GM23338 (cell line): ENCODE measurements around the gene TRAF3IP1. TPM values are rescaled to one million over a fixed set of nuclear protein-coding genes. Genes with fewer than 3 reads are reported as not detected.

Experiments
- ATAC-seq: fragments of 200-7000 bp; cut with Tn5 transposase; 3 replicates; pipeline ENCODE4 v1.9.1; 2020
- DNase-seq: peaks from one replicate; pipeline ENCODE4 v3.0.0-alpha.2; 2015; ENCODE audit warnings: low spot score
- H2AFZ ChIP-seq: fragments of 200-600 bp; sonication (generic); 2 replicates; pipeline ENCODE4 v1.8.0; 2016; ENCODE audit warnings: antibody characterized with exemption, mild to moderate bottlenecking, moderate library complexity
- H3F3A ChIP-seq: fragments of 200-600 bp; sonication (generic); replicated peaks from 2 replicates; pipeline ENCODE4 v1.8.0; 2017; ENCODE audit warnings: antibody characterized with exemption, mixed run types, low read depth
- H3K27ac ChIP-seq: fragments of 200-600 bp; sonication (generic); 2 replicates; pipeline ENCODE4 v1.6.1; 2016; ENCODE audit warnings: low read depth
- H3K27me3 ChIP-seq: fragments of 200-600 bp; sonication (generic); 2 replicates; pipeline ENCODE4 v1.8.0; 2016; ENCODE audit warnings: mild to moderate bottlenecking, mixed run types, moderate library complexity; ENCODE audit not compliant: insufficient read depth
- H3K36me3 ChIP-seq: fragments of 200-600 bp; sonication (generic); 2 replicates; pipeline ENCODE4 v1.8.0; 2016; ENCODE audit warnings: mild to moderate bottlenecking; ENCODE audit not compliant: insufficient read depth
- H3K4me1 ChIP-seq: fragments of 200-600 bp; sonication (generic); 2 replicates; pipeline ENCODE4 v1.8.0; 2016; ENCODE audit warnings: mild to moderate bottlenecking, moderate library complexity; ENCODE audit not compliant: insufficient read depth
- H3K4me2 ChIP-seq: fragments of 200-600 bp; sonication (generic); 2 replicates; pipeline ENCODE4 v1.7.1; 2017; ENCODE audit warnings: mixed run types
- H3K4me3 ChIP-seq: fragments of 200-600 bp; sonication (generic); 2 replicates; pipeline ENCODE4 v1.6.1; 2016; ENCODE audit warnings: mixed run types
- H3K79me2 ChIP-seq: fragments of 200-600 bp; sonication (generic); replicated peaks from 2 replicates; pipeline ENCODE4 v1.8.0; 2017; ENCODE audit warnings: mild to moderate bottlenecking; ENCODE audit not compliant: insufficient read depth
- H3K9me2 ChIP-seq: fragments of 200-600 bp; sonication (generic); 2 replicates; pipeline ENCODE4 v1.8.0; 2017; ENCODE audit not compliant: insufficient read depth
- H4K20me1 ChIP-seq: fragments of 200-600 bp; sonication (generic); replicated peaks from 2 replicates; pipeline ENCODE4 v1.8.0; 2017; ENCODE audit warnings: mild to moderate bottlenecking; ENCODE audit not compliant: insufficient read depth
- H3K27ac Mint-ChIP-seq: 2 replicates; pipeline ENCODE4 v1.8.0; 2020; ENCODE audit warnings: inconsistent platforms, mild to moderate bottlenecking, moderate library complexity, mixed read lengths
- H3K27me3 Mint-ChIP-seq: 3 replicates; pipeline ENCODE4 v1.8.0; 2022; ENCODE audit warnings: low read depth, mild to moderate bottlenecking, moderate library complexity, mixed read lengths, inconsistent platforms; ENCODE audit not compliant: insufficient read depth, poor library complexity
- H3K36me3 Mint-ChIP-seq: 3 replicates; pipeline ENCODE4 v1.8.0; 2021; ENCODE audit warnings: low read depth, mild to moderate bottlenecking, inconsistent platforms, moderate library complexity, mixed read lengths
- H3K4me1 Mint-ChIP-seq: 3 replicates; pipeline ENCODE4 v1.8.0; 2020; ENCODE audit warnings: mild to moderate bottlenecking, inconsistent platforms, mixed read lengths
- H3K4me3 Mint-ChIP-seq: 3 replicates; pipeline ENCODE4 v1.8.0; 2021; ENCODE audit warnings: moderate library complexity, mild to moderate bottlenecking, inconsistent platforms, mixed read lengths
- H3K9me3 Mint-ChIP-seq: 3 replicates; pipeline ENCODE4 v1.8.0; 2020; ENCODE audit warnings: moderate library complexity, mild to moderate bottlenecking, inconsistent platforms, mixed read lengths
- CREB1 ChIP-seq: fragments of 250-450 bp; sonication (Bioruptor Pico); IDR thresholded peaks from 2 replicates; pipeline ENCODE4 v1.5.0; 2020; ENCODE audit warnings: low read depth, mild to moderate bottlenecking, moderate library complexity
- CTCF ChIP-seq, 2 experiments: fragments of 200-600 bp in 1 of 2; sonication (generic) in 1 of 2; conservative IDR thresholded peaks; 2 replicates each; pipeline versions ENCODE4 v1.5.1 to v1.6.1; 2016 to 2017; ENCODE audit warnings: antibody characterized with exemption in 2 of 2, low read depth in 2 of 2, mild to moderate bottlenecking in 2 of 2, moderate library complexity in 1 of 2
- ETS1 ChIP-seq: IDR thresholded peaks from 2 replicates; pipeline ENCODE4 v1.6.1; 2016; ENCODE audit warnings: antibody characterized with exemption
- EZH2 ChIP-seq: fragments of 200-600 bp; sonication (generic); IDR thresholded peaks from one replicate; pipeline ENCODE4 v1.8.0; 2017; ENCODE audit warnings: antibody characterized with exemption, mild to moderate bottlenecking, low read depth; ENCODE audit not compliant: unreplicated experiment
- EZH2phosphoT487 ChIP-seq: fragments of 200-600 bp; sonication (generic); IDR thresholded peaks from one replicate; pipeline ENCODE4 v1.8.1; 2018; ENCODE audit warnings: antibody characterized with exemption; ENCODE audit not compliant: unreplicated experiment
- JUNB ChIP-seq: IDR thresholded peaks from one replicate; pipeline ENCODE4 v1.6.1; 2016; ENCODE audit warnings: antibody characterized with exemption; ENCODE audit not compliant: unreplicated experiment
- NANOG ChIP-seq: IDR thresholded peaks from 2 replicates; pipeline ENCODE4 v1.6.1; 2016; ENCODE audit warnings: antibody characterized with exemption, borderline replicate concordance
- POLR2AphosphoS5 ChIP-seq: IDR thresholded peaks from 2 replicates; pipeline ENCODE4 v1.6.1; 2016; ENCODE audit warnings: antibody characterized with exemption, low read depth
- REST ChIP-seq: IDR thresholded peaks from one replicate; pipeline ENCODE4 v1.6.1; 2018; ENCODE audit warnings: antibody characterized with exemption; ENCODE audit not compliant: unreplicated experiment
- STAT1 ChIP-seq: IDR thresholded peaks from one replicate; pipeline ENCODE4 v1.6.1; 2016; ENCODE audit warnings: antibody characterized with exemption; ENCODE audit not compliant: unreplicated experiment
- ZNF114 ChIP-seq: fragments of 250-450 bp; sonication (Bioruptor Pico); IDR thresholded peaks from 2 replicates; pipeline ENCODE4 v1.5.0; 2020; ENCODE audit warnings: mild to moderate bottlenecking, moderate library complexity
- ZNF331 ChIP-seq: fragments of 250-450 bp; sonication (Bioruptor Pico); IDR thresholded peaks from 2 replicates; pipeline ENCODE4 v1.5.0; 2020; ENCODE audit warnings: low read depth, mild to moderate bottlenecking, moderate library complexity
- polyA plus RNA-seq: library from polyadenylated mRNA; unstranded; fragments of >200 nt; fragmentation: Nextera tagmentation; extraction: Ambion mirVana; gene quantifications from 2 replicates; pipeline ENCODE4 v1.2.1, GENCODE V29; 2016
- total RNA-seq: library from RNA; depleted of rRNA; stranded (reverse); fragments of >200 nt; shearing (Covaris generic); gene quantifications from 2 replicates; pipeline ENCODE4 v1.2.3, GENCODE V29; 2014

Gene TRAF3IP1
- total and polyA plus RNA-seq, 2 experiments from 2014 or later: 12.5 to 20.7 TPM

GRCh38 chr2:238421695-238422035 lies 101.3 kb downstream of the TRAF3IP1 start (continued):
- TF ChIP-seq ZNF331 (no peak), CTCF (conservative IDR thresholded peaks at IDR 0.05; ENCODE audit: low read depth in 2 of 2) (no peak), ZNF114 (CRISPR knock-in tag) (no peak), REST (no peak), EZH2 (no peak), POLR2AphosphoS5 (no peak), ETS1 (no peak), EZH2phosphoT487 (no peak), NANOG (no peak), JUNB (no peak)

- Histone ChIP-seq H3K4me3 (no peak overlapping the region), H2AFZ (no peak overlapping the region), H3F3A (no peaks in the 10 kb centered on the region), H3K36me3 (no peaks in the 10 kb centered on the region), H3K4me2 (no peak overlapping the region), H3K27ac (no peak overlapping the region), H3K79me2 (peaks cover 2% of the 10 kb centered on the region), H3K27me3 (no peaks in the 10 kb centered on the region), H3K9me2 (no peaks in the 10 kb centered on the region), H3K4me1 (peaks cover 18% of the 10 kb centered on the region), H4K20me1 (no peaks in the 10 kb centered on the region)
- no peaks in the 10 kb centered on the region for H3K27me3 Mint-ChIP-seq
- H3K27ac Mint-ChIP-seq: no peak overlapping the region
- H3K9me3 Mint-ChIP-seq: peaks cover 4% of the 10 kb centered on the region; the same call in 1 of the 3 replicates
- H3K4me1 Mint-ChIP-seq: peaks cover 22% of the 10 kb centered on the region
- no peak overlapping the region; the same call in 2 of the 3 replicates for H3K4me3 Mint-ChIP-seq
- ATAC-seq (no peak), DNase-seq (no peak)
- peaks cover 1% of the 10 kb centered on the region; the same call in 1 of the 3 replicates for H3K36me3 Mint-ChIP-seq
- TF ChIP-seq ZNF331 (no peak), POLR2AphosphoS5 (no peak), STAT1 (no peak), REST (no peak), EZH2 (no peak), ZNF114 (CRISPR knock-in tag) (no peak), EZH2phosphoT487 (no peak), CREB1 (no peak), NANOG (no peak), CTCF (conservative IDR thresholded peaks at IDR 0.05; ENCODE audit: low read depth in 2 of 2) (no peak), ETS1 (no peak)
Observed at GRCh38 chr2:238422285-238422684, 102.0 kb downstream of the TRAF3IP1 start.
